HG03439 (cell line): ENCODE results near the gene DTD1.

Source experiments
- ATAC-seq: cut with Tn5 transposase; IDR thresholded peaks from one replicate; pipeline ENCODE4 v1.9.1; 2021; ENCODE audit warnings: mild to moderate bottlenecking, moderate library complexity; ENCODE audit not compliant: unreplicated experiment

DTD1 gene

DNA sequence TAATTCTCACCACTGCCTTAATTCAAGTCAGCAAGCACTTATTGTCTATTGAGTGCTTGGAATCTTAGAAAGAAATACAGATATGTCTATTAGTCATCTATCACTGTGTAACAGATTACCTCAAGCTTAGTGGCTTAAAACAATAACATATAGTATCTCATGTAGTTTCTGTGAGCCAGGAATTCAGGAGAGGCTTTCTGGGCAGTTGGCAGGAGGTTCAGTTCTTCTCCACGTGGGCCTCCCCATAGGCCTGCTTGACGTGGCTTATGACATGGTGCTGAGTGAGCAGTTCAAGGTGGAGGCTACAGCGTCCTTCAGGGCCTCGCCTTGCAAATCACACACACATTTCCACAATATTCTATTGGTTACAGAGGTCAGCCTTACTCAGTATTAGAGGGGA lies 69.7 kb downstream of the DTD1 start:
- ATAC-seq = no peak

DNA sequence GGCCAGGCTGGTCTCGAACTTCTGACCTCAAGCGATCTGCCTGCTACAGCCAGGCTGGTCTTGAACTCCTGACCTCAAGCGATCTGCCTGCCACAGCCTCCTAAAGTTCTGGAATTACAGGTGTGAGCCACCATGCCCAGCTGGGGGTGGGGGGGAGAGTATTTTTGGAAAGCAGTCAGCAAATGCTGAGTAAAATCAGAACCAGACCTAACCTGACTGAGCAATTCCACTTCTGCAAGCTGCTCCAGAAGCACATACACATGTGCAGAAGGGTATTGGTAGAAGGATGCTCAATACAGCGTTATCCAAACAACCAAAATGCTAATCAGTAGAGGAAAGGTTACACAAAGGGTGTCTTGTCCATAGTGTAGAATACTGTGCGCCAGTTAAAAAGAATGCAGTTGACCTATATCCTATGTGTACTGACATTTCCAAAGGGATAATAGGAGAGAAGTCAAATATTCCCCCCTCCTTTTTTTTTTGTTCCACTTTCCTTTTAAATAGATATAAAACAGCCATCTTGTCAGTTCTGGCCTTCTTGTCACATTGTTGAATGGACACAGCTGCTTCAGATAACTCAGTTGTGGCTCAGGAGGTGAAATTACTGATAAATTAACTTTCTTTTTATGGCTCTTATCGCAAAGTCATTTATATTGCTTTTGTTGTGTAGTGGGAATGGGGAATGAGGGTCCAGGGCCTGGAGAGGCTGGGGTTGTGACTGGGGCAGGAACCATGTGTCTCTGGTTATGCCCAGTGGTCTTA lies 74.6 kb downstream of the DTD1 start:
- no peak for ATAC-seq

DNA sequence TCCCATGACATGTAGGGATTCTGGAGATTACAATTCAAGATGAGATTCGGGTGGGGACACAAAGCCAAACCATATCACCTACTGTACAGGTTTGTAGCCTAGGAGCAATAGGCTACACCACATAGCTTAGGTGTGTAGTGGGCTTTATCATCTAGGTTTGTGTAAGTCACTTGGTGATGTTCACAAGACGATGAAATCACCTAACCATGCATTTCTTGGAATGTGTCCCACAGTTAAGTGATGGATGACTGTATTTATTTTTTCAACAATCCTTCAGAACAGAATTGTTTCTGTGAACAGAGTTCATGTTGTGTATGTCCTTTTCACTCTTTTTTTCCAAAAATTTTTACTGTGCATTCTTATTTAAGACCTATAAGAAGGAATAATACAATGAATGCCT lies 76.1 kb downstream of the DTD1 start:
- no peak for ATAC-seq

DNA sequence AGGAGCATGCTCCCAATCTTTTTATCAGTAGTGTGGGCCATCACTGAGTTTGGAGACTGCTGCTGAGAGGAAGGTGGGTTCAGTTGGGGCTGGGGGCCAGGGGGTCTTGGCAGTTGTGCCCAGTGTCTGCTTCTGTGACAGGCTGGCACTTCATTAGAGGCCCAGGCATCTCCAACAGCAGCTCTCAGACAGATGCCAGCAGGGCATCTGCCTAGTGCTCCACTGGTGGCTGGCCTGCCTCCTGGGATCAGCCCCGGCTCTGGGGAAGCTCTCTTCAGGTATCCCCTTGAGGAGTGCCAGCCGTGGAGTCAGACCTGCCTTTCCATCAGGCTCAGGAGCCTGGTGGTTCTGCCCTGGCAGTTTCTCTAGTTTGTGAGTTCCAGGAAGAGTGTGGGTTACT lies 77.3 kb downstream of the DTD1 start:
- no peak for ATAC-seq

DNA sequence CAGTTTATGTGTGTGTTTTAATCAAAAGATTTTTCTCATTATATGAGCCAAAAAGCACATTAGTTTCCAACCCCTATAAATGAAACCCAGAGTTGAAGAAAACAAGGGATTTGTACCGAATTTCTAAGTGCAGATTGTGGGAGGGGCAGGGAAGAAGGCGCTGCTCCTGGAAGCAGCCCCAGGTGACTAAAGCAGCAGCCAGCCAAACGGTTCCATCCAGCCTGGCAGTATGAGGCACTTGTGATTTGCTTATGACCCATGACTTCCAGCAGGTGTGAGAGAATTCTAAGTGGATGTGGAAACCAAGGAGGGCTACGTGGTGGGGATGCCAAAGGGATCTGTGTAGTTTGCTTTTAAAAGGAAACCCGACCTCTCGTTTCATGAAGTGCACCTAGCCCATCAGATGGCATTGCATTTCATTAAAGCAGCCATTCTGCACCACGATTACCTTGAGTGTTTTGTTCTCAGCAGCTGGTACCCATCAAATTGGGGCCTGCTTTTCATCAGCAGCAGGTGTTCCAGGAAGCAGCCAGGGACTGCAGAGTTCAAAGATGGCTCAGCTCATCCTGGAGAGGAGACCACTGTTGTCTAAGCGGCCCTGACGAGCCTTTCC lies 79.1 kb downstream of the DTD1 start:
- ATAC-seq = no peak

DNA sequence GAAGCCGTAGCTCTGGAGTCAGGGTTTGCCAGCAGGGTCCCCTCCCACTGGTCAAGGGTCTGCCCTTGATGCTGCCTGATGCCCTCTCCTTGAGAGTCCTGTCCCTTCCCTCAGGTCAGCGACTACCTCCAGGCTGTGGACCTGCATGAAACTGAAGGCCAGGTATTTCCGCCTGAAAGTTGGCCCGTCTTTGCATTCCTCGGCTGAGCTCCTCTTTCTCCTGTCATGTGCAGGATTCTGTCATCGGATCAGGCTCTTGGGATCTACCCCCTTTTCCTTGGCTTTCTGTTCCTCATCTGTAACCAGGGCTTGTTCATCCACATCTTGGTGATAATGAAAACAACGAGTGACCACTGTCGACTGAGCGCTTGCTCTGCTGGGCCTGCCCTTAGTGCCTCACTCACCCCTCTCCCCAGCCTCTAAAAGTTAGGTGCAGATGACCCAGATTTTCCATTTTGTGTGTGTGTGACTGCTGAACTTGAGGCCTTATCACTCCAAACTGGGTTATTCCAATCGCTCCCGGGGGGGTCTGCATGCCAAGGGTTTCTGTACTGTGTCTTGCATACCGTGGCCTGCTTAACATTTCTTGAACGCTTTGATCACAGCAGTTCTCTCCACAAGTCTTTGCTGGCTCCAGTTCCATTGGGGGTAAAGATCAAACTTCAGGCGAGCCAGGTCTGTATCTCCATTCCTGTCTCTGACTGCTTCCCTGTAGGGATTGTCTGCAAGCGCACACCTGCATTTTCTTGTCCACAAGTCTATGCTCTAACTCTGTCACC lies 81.6 kb downstream of the DTD1 start:
- no peak for ATAC-seq

DNA sequence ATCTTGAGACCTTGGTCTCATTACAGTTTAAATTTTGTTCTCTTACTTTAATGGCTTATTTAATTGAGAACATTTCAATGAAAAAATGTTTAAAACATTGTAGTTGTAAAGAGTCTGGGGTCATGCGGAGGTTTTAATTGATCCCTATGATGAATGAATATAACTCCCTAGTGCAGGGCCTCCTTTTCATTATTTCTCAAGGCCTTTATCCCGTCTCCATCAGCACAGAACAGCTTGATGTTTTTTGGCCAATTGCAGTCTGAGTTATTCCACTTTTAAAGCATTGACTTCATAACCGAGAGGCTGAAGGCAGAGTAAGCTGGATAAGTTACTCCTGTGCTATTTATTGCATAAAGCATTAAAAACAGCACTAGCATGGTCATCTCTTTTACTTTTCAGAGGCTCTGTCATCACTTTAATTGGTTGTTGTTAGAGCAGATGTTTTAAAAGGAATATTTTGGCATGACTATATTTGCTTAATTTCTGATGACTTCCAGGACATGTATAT lies 83.4 kb downstream of the DTD1 start:
- no peak for ATAC-seq

DNA sequence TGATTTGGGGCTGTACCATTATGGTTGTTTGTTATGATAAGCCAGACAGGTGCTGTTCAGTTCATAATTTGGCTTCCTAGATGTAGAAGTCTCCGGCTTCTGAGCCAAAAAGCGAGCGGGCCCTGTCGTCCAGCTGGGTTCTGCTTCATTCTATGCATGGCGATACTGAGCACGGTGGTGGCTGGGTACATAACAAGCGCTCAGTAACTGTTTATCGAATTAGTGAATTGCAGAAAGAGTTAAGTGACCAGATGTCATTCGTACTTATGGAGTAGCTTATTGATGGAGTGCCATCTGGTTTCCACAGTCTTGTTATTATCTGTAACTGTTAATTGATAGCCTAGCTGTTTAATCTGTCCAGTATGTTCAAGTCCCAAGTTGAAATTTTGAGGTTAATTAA lies 85.0 kb downstream of the DTD1 start:
- ATAC-seq = no peak

DNA sequence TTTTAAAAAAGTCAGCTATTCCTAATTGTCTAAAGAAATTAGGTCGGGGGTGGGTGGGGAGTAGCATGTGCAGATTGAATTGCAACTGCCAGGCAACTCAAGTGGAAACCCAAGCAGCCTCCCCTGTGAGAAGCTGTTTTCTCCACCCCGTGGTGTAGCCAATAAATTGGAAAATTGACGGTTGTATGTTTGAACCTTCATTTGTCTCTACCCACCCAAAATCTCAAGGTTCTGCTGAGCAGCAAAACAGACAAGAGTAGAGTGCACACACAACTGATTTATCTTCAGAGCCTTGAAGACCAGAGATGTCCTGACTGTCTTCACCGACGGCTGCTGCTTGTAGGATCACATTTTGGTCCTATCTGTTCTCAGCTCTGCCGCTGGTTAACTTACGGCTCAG lies 88.5 kb downstream of the DTD1 start:
- ATAC-seq = no peak

DNA sequence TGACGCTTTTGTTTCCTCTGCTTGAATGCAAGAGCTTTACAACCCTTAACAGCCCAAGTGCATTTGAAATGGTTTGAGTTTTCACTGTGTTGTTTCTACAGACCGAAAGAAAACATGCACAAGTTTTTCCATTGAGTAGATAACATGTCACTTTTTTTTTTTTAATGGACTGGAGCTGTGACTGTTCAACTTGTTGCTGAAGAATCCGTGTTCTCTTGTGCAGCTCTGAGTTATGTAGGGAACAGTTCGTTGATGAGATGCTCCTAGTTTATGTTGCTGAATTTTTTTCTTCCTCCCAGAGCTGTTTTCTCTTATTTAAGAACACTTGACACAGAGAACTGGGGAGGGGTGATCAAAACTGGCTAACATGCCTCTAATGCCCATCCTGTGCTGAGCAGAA lies 89.3 kb downstream of the DTD1 start:
- no peak for ATAC-seq

DNA sequence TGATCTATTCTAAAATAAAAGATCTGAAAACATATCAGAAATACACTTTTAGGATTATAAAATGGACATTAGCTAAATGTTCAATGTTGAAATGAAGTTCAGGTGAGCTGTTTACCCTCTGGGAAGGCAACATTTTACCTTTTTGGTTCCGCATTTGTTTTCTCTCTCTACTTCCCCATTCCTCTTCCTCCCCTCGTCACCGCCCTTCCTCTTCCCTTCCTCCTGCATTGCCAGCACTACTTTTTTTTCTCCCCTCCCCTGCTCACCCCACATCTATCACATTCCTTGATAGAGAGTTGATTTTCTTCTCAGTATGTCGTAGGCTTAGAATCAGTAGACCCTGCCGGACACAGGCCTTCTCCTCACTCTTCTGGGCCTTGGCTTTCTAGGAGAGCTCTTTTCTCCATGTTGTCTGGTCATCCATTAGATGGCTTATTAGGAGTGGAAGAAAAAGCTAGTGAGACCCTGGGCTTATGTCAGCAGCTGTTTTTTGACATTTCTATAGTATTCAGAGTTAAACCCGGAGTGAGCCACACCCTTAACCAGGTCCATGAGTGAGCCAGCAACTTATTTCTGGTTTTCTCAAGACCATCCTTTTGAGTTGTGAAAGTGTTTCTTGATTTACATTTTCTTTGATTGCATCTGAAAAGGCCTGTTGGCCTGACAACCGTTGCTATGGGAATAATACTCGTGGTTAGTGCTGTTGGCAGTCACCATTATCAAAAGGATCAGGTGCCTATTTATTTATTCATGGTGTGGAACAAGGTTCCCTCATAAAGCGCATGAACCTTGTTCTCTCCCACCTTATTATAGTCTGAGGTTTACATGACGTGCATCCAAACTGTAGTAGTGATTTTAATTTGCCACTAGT lies 90.9 kb downstream of the DTD1 start:
- no peak for ATAC-seq

DNA sequence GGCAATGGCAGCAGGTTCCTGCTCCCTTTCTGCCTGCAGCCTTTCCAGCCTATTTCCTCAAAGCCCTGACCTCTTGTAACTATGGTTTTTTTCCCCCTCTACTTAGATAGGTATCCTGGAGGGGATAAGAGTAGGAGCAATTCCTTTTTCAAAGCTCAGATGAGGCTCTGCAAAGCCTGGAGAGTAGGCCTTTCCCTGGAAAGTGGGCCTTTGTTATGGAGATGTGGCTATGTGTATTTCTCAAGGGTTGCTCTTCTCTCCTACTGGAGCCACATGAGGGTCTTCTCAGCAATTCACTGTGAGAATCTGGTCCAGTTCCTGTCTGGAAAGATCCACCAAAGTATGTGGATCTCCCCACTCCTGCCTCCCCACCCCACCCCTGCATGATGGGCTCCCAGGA lies 96.0 kb downstream of the DTD1 start:
- ATAC-seq = no peak

DNA sequence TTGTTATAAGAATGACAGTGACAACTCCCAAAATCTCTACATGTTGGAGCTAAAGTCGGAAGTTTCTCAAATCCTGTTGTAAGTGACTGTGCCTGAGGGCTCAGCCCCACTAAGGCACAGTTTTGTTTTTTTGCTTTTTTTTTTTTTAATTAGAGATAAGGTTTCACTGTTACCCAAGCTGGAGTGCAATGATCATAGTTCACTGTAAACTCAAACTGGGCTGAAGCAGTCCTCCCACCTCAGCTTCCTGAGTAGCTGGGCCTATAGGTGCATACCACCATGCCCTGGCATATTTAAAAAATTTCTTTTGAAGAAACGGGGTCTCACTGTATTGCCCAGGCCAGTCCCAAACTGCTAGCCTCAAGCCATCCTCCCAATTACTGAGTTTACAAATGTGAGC lies 96.9 kb downstream of the DTD1 start:
- no peak for ATAC-seq

DNA sequence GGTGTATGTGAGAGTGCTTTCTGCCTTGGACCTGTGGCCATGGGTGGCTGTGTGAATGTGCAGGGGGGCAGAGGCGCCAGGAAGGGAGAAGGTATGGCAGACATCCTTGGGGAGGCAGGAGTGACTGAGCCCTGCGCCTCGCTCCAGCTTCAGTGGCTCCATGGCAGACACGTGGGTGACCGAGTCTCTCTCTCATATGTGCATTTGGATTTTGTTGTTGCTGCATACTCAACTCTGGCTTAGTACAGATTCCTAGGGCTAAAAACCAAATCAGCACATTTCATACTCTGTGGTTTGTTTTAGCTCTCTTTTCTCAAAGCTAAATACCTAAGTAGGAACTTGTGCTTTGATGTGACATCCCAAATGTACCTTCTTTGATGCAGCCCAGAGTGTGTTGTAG lies 97.6 kb downstream of the DTD1 start:
- no peak for ATAC-seq

DNA sequence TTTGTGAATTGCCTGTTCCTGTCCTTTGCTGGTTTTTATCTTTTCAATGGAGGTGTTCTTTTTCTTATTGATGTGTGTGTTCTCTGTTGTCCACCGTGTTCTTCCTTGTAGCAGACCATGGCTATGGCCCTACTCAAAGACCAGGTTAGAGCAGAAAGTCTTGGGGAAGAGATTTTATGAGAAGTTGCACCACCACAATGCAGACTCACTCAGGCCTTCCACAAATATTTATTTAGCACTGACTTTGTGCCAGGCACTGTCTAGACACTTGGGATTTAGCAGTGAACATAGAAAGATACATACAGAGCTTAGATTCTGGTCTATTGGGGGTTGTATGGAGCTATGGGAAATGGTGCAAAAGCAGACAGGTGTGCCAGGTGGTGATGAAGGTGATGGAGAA lies 98.8 kb downstream of the DTD1 start:
- ATAC-seq = no peak

DNA sequence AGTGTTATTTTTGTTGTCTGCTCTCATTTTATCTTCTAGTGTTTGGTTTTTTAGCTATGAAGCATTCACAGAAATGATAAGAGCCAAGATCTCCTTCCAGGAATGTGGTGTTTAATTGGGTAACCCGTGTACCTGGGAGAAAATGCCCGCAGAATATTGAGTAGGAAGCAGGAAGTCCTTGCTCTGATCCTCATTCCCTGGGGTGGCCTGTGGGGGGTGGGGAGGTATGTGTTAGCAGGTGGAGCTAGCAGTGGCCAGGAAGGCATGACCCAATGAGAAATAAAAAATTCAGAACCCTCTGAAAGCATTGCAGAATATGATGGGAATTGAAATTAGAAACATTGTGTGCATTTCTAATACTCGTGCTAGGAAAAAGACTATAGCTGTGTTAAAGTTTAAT lies 100.8 kb downstream of the DTD1 start:
- no peak for ATAC-seq

DNA sequence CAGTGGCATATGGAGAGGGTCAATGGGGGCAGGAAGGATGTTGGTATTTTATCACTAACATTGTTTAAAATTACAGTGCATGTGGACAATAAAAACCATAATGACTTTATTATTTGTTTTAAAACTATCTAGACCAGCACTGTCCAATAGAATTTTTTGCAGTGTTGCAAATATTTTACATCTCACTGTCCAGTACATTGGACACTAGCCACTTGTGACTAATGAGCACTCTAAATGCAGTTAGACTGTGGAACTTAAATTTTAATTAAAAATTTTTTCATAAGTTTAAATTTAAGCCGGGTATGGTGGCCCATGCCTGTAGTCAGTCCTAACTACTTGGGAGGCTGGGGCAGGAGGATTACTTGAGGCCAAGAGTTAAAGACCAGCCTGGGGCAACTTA lies 101.7 kb downstream of the DTD1 start:
- no peak for ATAC-seq

DNA sequence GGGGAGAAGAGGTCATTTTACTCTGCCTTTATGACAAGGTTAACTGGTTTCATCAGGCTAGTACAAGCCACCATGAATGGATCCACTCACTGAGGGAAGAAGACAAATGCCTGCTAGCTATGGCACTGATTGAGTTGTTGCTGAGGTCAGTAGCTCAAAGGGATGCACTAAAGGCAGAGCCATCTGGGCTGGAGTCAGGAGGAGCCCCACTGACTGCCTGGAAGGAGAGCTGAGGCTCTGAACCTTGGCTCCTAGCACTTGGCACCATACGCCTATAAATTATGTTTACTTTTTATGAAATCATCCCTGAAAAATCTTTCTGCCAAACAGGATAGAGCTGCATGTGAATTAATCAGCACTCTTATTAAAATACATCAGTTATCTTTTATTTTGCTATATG lies 104.6 kb downstream of the DTD1 start:
- ATAC-seq = no peak

DNA sequence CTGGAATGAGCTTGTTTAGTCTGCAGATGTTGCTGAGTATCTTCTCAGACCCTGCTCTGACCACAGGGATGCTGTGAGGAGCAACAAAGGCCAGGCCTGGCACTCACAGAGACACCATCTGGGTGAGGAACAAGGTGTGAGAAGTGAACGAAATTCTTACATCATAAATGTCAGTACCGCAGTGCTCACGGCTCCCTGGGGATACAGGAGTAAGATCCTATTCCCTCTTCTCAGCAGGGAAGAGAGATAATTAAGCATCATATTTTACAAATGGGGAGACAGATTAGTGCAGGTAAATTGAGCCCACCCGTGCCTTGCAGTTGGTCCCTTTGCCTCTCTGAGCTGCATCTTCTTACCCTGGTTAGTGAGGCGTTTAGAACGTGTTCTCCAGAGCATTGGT lies 106.2 kb downstream of the DTD1 start:
- no peak for ATAC-seq

DNA sequence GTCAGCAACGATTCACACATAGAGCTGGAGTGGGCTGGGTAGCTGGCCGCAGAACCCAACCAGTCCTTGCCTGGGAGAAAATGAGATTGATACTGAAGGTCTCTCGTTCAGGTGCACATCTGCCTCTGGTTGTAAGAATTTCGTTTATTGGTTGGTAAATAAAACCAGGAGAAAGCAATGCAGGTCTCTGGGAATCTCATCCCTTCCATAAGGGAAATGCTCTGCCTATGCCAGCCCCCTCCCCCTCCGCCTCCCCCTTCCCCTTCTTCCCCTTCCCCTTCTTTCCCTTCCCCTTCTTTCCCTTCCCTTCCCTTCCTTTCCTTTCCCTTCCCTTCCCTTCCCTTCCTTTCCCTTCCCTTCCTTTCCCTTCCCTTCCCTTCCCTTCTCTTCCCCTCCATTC lies 107.3 kb downstream of the DTD1 start:
- no peak for ATAC-seq

DNA sequence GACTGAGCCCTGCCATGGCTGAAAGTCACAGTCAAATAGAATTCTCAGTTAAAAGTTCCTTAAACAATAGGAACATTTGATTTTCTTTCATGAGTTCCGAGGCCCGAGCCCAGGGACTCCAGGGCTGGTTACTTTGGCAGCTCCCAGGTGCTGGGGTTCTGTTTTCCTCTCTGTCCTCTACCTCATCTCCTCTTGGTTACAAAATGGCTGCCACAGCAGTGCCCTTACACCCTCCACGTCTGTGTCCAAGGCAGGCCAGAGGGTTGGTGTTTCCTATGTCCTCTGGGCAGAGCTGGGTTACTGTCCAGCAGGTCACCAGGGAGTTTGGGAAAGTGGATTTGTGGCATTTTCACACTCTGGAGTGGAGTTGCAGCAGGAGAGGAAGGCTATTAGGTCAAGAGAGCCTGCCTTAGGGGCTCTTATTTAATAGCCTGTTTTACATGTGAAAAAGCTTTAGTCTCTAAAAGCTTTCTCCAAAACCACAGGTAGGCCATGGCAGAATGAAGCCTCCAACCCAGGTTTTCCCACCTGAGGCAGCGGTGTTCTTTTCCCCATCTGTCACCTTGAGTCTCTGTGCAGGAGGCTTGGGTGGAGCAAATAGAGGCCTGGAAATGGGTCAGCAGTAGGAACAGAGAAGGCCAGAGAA lies 111.0 kb downstream of the DTD1 start:
- no peak for ATAC-seq
